Kasumi-1 (cell line): ENCODE data around the gene GATD1.
A peak's percentile ranks its signal among the peaks of the same experiment; 100 is the strongest.

Experiments used
- DNase-seq, 2 experiments: peaks; one replicate each; lab custom pipeline; 2025; lab: John Stamatoyannopoulos, UW

Gene GATD1

GRCh38 chr11:727281-727701 lies 50.0 kb downstream of the GATD1 start:
- no peak for DNase-seq

GRCh38 chr11:726278-727220 lies 50.7 kb downstream of the GATD1 start:
- peak in 1 of 2 experiments; percentile 28 for DNase-seq

DNA sequence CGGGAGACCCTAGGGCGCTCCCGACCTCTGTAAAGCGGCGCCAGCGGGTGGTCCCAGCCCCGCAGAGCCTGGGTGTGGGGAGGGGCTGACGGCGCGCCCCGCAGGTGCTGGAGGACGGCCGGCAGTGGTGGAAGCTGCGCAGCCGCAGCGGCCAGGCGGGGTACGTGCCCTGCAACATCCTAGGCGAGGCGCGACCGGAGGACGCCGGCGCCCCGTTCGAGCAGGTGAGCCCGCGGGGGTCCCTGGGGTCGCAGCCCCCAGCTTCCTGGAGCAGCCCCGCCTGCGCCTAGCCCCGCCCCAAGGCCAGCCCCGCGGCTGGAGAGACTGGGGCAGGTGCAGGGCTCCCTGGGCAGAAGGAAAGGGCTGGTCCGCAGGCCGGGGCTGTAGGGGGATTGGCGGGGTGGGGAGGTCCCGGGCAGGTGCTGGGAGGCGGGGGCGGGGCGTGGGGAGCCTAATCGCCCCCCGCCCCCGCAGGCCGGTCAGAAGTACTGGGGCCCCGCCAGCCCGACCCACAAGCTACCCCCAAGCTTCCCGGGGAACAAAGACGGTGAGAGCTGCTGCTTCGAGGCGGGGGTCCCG lies 51.6 kb downstream of the GATD1 start:
- no peak for DNase-seq

DNA sequence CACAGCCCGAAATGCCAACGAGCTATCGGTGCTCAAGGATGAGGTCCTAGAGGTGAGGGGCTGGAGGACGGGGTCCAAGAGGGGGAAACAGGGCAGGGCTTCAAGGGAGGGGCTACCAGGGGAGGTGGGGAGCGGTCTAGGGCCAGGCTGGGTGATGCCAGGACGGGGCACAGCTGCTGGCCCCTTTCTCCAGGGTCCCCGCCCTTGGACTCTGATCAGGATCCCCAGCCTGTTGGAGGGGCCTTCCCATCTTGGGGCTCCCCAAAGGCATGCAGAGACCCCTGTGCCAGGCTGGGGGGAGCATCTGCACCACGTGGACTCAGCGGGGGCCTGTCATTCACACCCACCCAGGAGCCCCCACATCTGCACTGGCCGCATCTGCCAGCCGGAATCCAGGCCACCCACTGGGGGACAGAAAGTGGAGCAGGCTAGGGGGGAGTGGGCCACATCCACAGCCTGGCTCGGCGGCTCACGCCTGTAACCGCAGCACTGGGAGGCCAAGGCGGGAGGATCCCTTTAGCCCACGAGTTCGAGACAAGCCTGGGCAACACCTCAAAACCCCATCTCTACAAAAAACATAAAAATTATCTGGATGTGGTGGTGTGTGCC lies 52.4 kb downstream of the GATD1 start:
- DNase-seq, result no peak

- DNase-seq, result no peak
Measured at GRCh38 chr11:724049-724777, 53.1 kb downstream of the GATD1 start.

DNA sequence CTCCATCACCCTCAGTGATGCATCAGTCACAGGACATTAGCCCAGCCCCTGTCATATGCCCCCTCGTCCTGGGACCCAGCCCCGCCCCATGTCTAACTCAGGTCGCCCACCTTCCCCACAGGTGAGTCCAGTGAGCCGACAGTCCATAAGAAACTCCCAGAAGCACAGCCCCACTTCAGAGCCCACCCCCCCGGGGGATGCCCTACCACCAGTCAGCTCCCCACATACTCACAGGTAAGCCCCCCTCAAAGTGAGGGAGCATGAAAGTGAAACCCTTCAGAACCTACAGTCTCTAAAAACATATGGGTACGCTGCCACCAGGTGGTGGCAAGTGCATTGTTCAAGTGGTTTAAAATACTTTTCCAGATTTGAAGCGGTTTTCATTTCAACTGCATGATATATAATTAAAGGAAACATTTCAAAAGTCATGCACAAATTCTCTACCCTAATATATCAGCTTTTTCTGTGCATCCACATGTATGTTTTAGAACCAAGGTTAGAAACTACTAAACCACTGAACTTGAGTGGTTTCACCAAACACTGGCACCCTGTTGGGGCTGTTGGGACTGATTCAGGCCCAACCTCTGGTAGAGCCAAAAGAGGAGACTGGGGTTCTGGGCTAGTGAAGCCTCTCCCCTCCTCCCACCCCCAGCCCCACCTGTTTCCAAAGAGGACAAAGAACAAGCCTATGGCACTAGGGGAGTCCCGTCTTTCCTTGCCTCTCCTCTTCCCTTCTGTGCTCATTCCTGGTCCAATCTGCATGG lies 54.0 kb downstream of the GATD1 start:
- peak; percentile 49 to 65 for DNase-seq

DNA sequence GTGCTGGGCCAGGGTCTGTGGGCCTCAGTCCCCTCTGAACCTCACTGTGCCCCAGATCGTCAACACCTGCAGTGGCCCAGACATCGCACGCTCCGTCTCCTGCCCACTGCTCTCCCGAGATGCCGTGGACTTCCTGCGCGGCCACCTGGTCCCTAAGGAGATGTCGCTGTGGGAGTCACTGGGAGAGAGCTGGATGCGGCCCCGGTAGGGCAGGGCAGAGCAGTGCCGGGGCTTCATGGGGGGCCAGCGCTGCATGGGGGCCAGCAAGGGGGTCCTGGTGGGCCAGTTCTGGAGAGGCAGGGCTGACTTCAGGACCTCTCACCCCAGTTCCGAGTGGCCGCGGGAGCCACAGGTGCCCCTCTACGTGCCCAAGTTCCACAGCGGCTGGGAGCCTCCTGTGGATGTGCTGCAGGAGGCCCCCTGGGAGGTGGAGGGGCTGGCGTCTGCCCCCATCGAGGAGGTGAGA lies 54.9 kb downstream of the GATD1 start:
- no peak for DNase-seq

DNA sequence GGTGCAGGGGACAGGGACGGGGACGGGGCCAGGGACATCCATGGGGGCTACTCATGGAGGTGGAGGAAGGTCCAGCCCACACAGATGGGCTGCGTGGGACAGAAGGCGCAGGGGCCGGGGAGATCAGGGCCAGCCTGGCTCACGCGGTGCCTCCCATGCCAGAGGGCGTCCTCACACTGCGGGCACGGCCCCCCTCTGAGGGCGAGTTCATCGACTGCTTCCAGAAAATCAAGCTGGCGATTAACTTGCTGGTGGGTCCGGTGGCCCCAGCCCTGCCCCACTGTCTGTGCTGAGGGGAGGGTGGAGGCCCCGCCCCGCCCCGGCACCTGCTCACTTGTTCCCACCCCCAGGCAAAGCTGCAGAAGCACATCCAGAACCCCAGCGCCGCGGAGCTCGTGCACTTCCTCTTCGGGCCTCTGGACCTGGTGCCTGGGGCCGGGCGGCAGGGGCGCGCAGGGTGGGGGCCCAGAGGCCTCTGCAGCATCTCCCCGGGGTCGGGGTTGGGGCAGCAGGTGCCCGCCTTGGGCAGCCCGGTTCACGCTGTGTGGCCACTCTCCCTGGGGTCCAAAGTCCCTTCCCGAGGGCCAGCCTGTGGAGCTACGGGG lies 55.4 kb downstream of the GATD1 start:
- DNase-seq, result peak; percentile 77

DNA sequence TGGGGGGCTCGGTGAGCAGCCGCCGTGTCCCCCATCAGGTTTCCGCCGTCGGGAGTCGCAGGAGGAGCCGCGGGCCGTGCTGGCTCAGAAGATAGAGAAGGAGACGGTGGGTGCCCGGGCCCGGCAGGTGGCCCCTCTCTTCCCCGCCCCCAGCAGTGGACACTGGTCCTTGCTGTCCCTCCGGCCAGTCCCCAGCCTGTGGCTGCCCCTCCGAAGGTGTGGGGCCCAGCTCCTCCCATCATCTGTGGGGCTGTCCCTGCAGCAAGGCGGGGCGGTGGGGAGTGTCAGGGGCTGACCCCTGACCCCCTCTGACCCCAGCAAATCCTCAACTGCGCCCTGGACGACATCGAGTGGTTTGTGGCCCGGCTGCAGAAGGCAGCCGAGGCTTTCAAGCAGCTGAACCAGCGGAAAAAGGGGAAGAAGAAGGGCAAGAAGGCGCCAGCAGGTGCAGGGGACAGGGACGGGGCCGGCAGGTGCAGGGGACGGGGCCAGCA lies 56.0 kb downstream of the GATD1 start:
- DNase-seq, result peak in 1 of 2 experiments; percentile 23

GRCh38 chr11:720642-721246 lies 56.5 kb downstream of the GATD1 start:
- DNase-seq, result no peak

- DNase-seq, result no peak
Measured at GRCh38 chr11:720017-720641, 57.2 kb downstream of the GATD1 start.

DNA sequence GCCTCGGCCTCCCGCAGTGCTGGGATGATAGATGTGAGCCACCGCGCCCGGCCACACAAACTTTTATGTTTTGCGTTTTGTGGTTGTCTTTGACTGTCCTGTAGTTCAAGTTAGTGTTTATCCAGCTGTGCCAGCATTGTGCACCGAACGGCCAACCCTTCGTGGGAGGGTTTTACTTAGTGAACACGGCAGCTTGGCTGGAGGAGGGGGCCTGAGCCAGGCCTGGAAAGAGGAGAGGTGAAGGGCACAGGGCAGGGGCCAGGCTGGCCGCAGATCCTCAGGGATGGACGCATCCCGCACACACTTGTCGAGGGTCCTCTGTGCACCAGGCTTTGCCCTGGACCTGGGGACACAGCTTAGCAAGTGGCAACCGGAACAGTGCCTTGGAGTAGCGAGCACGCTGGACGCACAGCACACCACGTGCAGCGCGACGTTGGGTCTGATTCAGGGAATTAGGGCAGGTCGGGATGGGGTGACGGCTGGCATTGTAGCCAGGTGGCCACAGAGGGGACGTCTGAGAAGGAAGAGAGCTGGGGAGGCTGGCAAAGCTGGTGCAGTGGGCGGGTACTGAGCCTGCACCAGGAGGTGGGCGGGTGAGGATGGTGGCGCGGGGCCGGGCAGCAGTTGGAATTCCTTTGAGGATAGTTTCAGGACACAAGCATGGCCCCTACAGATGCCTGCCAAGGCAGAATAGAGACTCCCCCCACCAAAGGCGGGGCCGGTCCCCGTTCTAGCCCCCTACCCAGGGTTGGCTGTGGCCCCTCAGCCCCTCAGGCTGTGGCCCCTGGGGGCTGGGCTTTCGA lies 57.9 kb downstream of the GATD1 start:
- DNase-seq, result no peak
